Measurements from ENCODE around the gene SEC14L6. TPM values are rescaled to one million over a fixed set of nuclear protein-coding genes. Genes with fewer than 3 reads are reported as not detected.

The SEC14L6 gene
- total and polyA plus RNA-seq, 7 experiments from 2014 or later: not detected

- peaks cover 0 to 6% (median 0%) of the 10 kb centered on the region in 11 donors for H3K9me3 Mint-ChIP-seq
- ChIA-PET POLR2A (no interaction called here), CTCF (no interaction called here)
- DNase-seq (no peak), ATAC-seq (no peak)
- H3K27me3 ChIP-seq (ENCODE audit: control insufficient read depth in 2 of 2, insufficient read depth in 2 of 2, low read length in 2 of 2): peaks cover 0 to 6% of the 10 kb centered on the region in 2 donors
- no peak overlapping the region for H3K27ac ChIP-seq (ENCODE audit: low read depth, low read length)
- H3K36me3 ChIP-seq (ENCODE audit: control insufficient read depth in 2 of 3, insufficient read depth in 3 of 3, low read length in 3 of 3): no peaks in the 10 kb centered on the region
- H3K4me1 ChIP-seq (ENCODE audit: control insufficient read depth in 2 of 2, insufficient read depth in 2 of 2, low read length in 2 of 2): no peaks in the 10 kb centered on the region
- intact Hi-C loops (cut with micrococcal nuclease): no loop called here
- no peak overlapping the region for H3K27ac Mint-ChIP-seq
- no peaks in the 10 kb centered on the region for H3K36me3 Mint-ChIP-seq
- no peaks in the 10 kb centered on the region for H3K9me3 ChIP-seq (ENCODE audit: control insufficient read depth in 2 of 3, low read length in 3 of 3)
- no peak overlapping the region for H3K4me3 Mint-ChIP-seq
- peaks cover 18 to 36% (median 23%) of the 10 kb centered on the region in 5 donors for H3K27me3 Mint-ChIP-seq
- no peak overlapping the region for H3K4me3 ChIP-seq (ENCODE audit: low read length)
- H3K4me1 Mint-ChIP-seq: peaks cover 0 to 5% (median 0%) of the 10 kb centered on the region in 7 donors
Measured at GRCh38 chr22:30506507-30506968, 40.0 kb downstream of the SEC14L6 start.

GRCh38 chr22:30503551-30503950 is 43.0 kb downstream of the SEC14L6 start:
- DNase-seq (no peak), ATAC-seq (no peak)
- intact Hi-C loops (cut with micrococcal nuclease): no loop called here
- Histone ChIP-seq H3K36me3 (ENCODE audit: control insufficient read depth in 2 of 3, insufficient read depth in 3 of 3, low read length in 3 of 3) (no peaks in the 10 kb centered on the region), H3K4me1 (ENCODE audit: control insufficient read depth in 2 of 2, insufficient read depth in 2 of 2, low read length in 2 of 2) (no peaks in the 10 kb centered on the region), H3K4me3 (ENCODE audit: low read length) (no peak overlapping the region), H3K27ac (ENCODE audit: low read depth, low read length) (no peak overlapping the region), H3K27me3 (ENCODE audit: control insufficient read depth in 2 of 2, insufficient read depth in 2 of 2, low read length in 2 of 2) (peaks cover 0 to 6% of the 10 kb centered on the region in 2 donors), H3K9me3 (ENCODE audit: control insufficient read depth in 2 of 3, low read length in 3 of 3) (no peaks in the 10 kb centered on the region)
- H3K4me3 Mint-ChIP-seq: no peak overlapping the region
- no peaks in the 10 kb centered on the region for H3K9me3 Mint-ChIP-seq
- H3K4me1 Mint-ChIP-seq: peaks cover 0 to 5% (median 0%) of the 10 kb centered on the region in 7 donors
- no peak overlapping the region for H3K27ac Mint-ChIP-seq
- CTCF ChIA-PET: interaction anchor here (0.6 kb wide), 1 partner anchor 16 kb away, joined by 4 read pairs; no protein-coding TSS in a partner anchor
- POLR2A ChIA-PET: no interaction called here
- H3K36me3 Mint-ChIP-seq: no peaks in the 10 kb centered on the region
- peaks cover 18 to 41% (median 29%) of the 10 kb centered on the region in 5 donors for H3K27me3 Mint-ChIP-seq

- H3K27ac Mint-ChIP-seq: no peak overlapping the region
- CTCF ChIA-PET: no interaction called here
- POLR2A ChIA-PET: no interaction called here
- Histone ChIP-seq H3K4me1 (ENCODE audit: control insufficient read depth in 2 of 2, insufficient read depth in 2 of 2, low read length in 2 of 2) (no peaks in the 10 kb centered on the region), H3K36me3 (ENCODE audit: control insufficient read depth in 2 of 3, insufficient read depth in 3 of 3, low read length in 3 of 3) (no peaks in the 10 kb centered on the region), H3K27ac (ENCODE audit: low read depth, low read length) (no peak overlapping the region), H3K27me3 (ENCODE audit: control insufficient read depth in 2 of 2, insufficient read depth in 2 of 2, low read length in 2 of 2) (peaks cover 0 to 6% of the 10 kb centered on the region in 2 donors), H3K9me3 (ENCODE audit: control insufficient read depth in 2 of 3, low read length in 3 of 3) (no peaks in the 10 kb centered on the region), H3K4me3 (ENCODE audit: low read length) (no peak overlapping the region)
- H3K27me3 Mint-ChIP-seq: peaks cover 18 to 45% (median 29%) of the 10 kb centered on the region in 5 donors
- DNase-seq (no peak), ATAC-seq (no peak)
- no peaks in the 10 kb centered on the region for H3K36me3 Mint-ChIP-seq
- H3K9me3 Mint-ChIP-seq: no peaks in the 10 kb centered on the region
- no peak overlapping the region for H3K4me3 Mint-ChIP-seq
- intact Hi-C loops (cut with micrococcal nuclease): no loop called here
- peaks cover 0 to 5% (median 0%) of the 10 kb centered on the region in 7 donors for H3K4me1 Mint-ChIP-seq
Measured at GRCh38 chr22:30502911-30503310, 43.6 kb downstream of the SEC14L6 start.

- no peak for ATAC-seq
- no peak overlapping the region for H3K4me3 Mint-ChIP-seq
Measured at GRCh38 chr22:30502153-30502552, 44.4 kb downstream of the SEC14L6 start.

GRCh38 chr22:30500628-30501027 is 45.9 kb downstream of the SEC14L6 start:
- intact Hi-C loops (cut with micrococcal nuclease): no loop called here
- H3K4me3 Mint-ChIP-seq: no peak overlapping the region
- POLR2A ChIA-PET: no interaction called here

More at GRCh38 chr22:30502153-30502552, 44.4 kb downstream of the SEC14L6 start:
- Histone ChIP-seq H3K27ac (ENCODE audit: low read depth, low read length) (no peak overlapping the region), H3K4me1 (ENCODE audit: control insufficient read depth in 2 of 2, insufficient read depth in 2 of 2, low read length in 2 of 2) (no peaks in the 10 kb centered on the region), H3K9me3 (ENCODE audit: control insufficient read depth in 2 of 3, low read length in 3 of 3) (no peaks in the 10 kb centered on the region), H3K4me3 (ENCODE audit: low read length) (no peak overlapping the region), H3K36me3 (ENCODE audit: control insufficient read depth in 2 of 3, insufficient read depth in 3 of 3, low read length in 3 of 3) (no peaks in the 10 kb centered on the region), H3K27me3 (ENCODE audit: control insufficient read depth in 2 of 2, insufficient read depth in 2 of 2, low read length in 2 of 2) (peaks cover 0 to 6% of the 10 kb centered on the region in 2 donors)
- ChIA-PET CTCF (no interaction called here), POLR2A (no interaction called here)
- Mint-ChIP-seq H3K27me3 (peaks cover 18 to 44% (median 29%) of the 10 kb centered on the region in 5 donors), H3K36me3 (no peaks in the 10 kb centered on the region), H3K4me1 (peaks cover 0 to 5% (median 0%) of the 10 kb centered on the region in 7 donors), H3K27ac (no peak overlapping the region), H3K9me3 (no peaks in the 10 kb centered on the region)
- intact Hi-C loops (cut with micrococcal nuclease): no loop called here
- DNase-seq: no peak

DNA sequence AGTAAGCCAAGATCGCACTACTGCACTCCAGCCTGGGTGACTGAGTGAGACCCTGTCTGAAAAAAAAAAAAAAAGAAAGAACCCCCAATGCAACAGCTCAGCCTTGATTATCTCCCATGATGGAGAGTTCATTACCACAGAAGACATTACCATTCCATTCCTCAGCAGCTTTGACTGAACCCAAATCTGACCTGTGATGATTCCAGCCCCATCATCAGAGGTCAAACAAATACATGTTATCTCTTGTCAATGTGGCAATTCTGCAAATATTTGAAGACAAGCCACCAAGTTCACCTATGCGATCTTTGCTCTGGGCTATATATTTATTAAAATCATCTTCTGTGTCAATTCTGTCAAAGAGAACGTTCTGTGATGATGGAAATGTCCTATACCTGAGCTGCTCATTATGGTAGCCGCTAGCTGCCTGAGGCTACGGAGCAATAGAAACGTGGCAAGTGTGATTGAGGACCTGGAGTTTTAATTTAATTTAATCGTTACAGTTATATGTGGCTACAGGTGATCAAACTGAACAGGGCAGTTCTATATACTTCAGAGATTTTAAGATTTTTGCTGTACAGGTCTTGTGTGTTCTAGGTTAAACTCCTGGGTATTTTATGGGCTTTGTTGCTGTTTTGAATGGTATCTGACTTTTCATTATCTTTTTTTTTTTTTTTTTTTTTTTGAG is 48.9 kb downstream of the SEC14L6 start:
- Histone ChIP-seq H3K9me3 (ENCODE audit: control insufficient read depth in 2 of 3, low read length in 3 of 3) (no peaks in the 10 kb centered on the region), H3K27ac (ENCODE audit: low read depth, low read length) (no peak overlapping the region)

More at GRCh38 chr22:30500628-30501027, 45.9 kb downstream of the SEC14L6 start:
- no peaks in the 10 kb centered on the region for H3K9me3 ChIP-seq (ENCODE audit: control insufficient read depth in 2 of 3, low read length in 3 of 3)
- Mint-ChIP-seq H3K9me3 (no peaks in the 10 kb centered on the region), H3K27ac (no peak overlapping the region), H3K4me1 (peaks cover 0 to 5% (median 0%) of the 10 kb centered on the region in 7 donors), H3K27me3 (peaks cover 12 to 41% (median 21%) of the 10 kb centered on the region in 5 donors), H3K36me3 (no peaks in the 10 kb centered on the region)
- CTCF ChIA-PET: no interaction called here
- no peaks in the 10 kb centered on the region for H3K36me3 ChIP-seq (ENCODE audit: control insufficient read depth in 2 of 3, insufficient read depth in 3 of 3, low read length in 3 of 3)
- no peak overlapping the region for H3K27ac ChIP-seq (ENCODE audit: low read depth, low read length)
- DNase-seq: no peak
- no peaks in the 10 kb centered on the region for H3K4me1 ChIP-seq (ENCODE audit: control insufficient read depth in 2 of 2, insufficient read depth in 2 of 2, low read length in 2 of 2)
- peaks cover 0 to 6% of the 10 kb centered on the region in 2 donors for H3K27me3 ChIP-seq (ENCODE audit: control insufficient read depth in 2 of 2, insufficient read depth in 2 of 2, low read length in 2 of 2)
- H3K4me3 ChIP-seq (ENCODE audit: low read length): no peak overlapping the region
- ATAC-seq: no peak

More for the DNA sequence above, 48.9 kb downstream of the SEC14L6 start:
- H3K9me3 Mint-ChIP-seq: no peaks in the 10 kb centered on the region
- H3K36me3 ChIP-seq (ENCODE audit: control insufficient read depth in 2 of 3, insufficient read depth in 3 of 3, low read length in 3 of 3): no peaks in the 10 kb centered on the region
- POLR2A ChIA-PET: no interaction called here
- intact Hi-C loops (cut with micrococcal nuclease): no loop called here
- ATAC-seq: no peak
- no peak for DNase-seq
- no peaks in the 10 kb centered on the region for H3K36me3 Mint-ChIP-seq
- H3K4me3 Mint-ChIP-seq: no peak overlapping the region
- H3K27me3 Mint-ChIP-seq: peaks cover 0 to 25% (median 9%) of the 10 kb centered on the region in 5 donors
- CTCF ChIA-PET: no interaction called here
- H3K27ac Mint-ChIP-seq: no peak overlapping the region
- H3K27me3 ChIP-seq (ENCODE audit: control insufficient read depth in 2 of 2, insufficient read depth in 2 of 2, low read length in 2 of 2): no peaks in the 10 kb centered on the region
- H3K4me1 Mint-ChIP-seq: no peaks in the 10 kb centered on the region
- no peak overlapping the region for H3K4me3 ChIP-seq (ENCODE audit: low read length)
- no peaks in the 10 kb centered on the region for H3K4me1 ChIP-seq (ENCODE audit: control insufficient read depth in 2 of 2, insufficient read depth in 2 of 2, low read length in 2 of 2)
